GM23248 (cell line): ENCODE results near the gene SLC2A6. TPM values are rescaled to one million over a fixed set of nuclear protein-coding genes. Genes with fewer than 3 reads are reported as not detected.

Experiments
- DNase-seq: peaks from one replicate; pipeline ENCODE4 v3.0.0-alpha.2; 2015
- H2AFZ ChIP-seq: fragments of 200-600 bp; sonication (generic); 2 replicates; pipeline ENCODE4 v1.6.1; 2016; ENCODE audit warnings: antibody characterized with exemption
- H3F3A ChIP-seq: fragments of 200-600 bp; sonication (generic); 2 replicates; pipeline ENCODE4 v1.6.1; 2016; ENCODE audit warnings: mild to moderate bottlenecking, antibody characterized with exemption, mixed run types; ENCODE audit not compliant: insufficient read depth
- H3K27ac ChIP-seq: fragments of 200-600 bp; sonication (generic); 2 replicates; pipeline ENCODE4 v1.5.1; 2016; ENCODE audit warnings: mild to moderate bottlenecking
- H3K27me3 ChIP-seq: fragments of 200-600 bp; sonication (generic); replicated peaks from 2 replicates; pipeline ENCODE4 v1.6.1; 2016; ENCODE audit warnings: mild to moderate bottlenecking; ENCODE audit not compliant: insufficient read depth
- H3K36me3 ChIP-seq: fragments of 200-600 bp; sonication (generic); 2 replicates; pipeline ENCODE4 v1.6.1; 2016; ENCODE audit warnings: low read depth, mild to moderate bottlenecking
- H3K4me1 ChIP-seq: fragments of 200-600 bp; sonication (generic); 2 replicates; pipeline ENCODE4 v1.6.1; 2016; ENCODE audit warnings: mild to moderate bottlenecking; ENCODE audit not compliant: insufficient read depth
- H3K4me2 ChIP-seq: fragments of 200-600 bp; sonication (generic); one replicate; pipeline ENCODE4 v1.6.1; 2016; ENCODE audit warnings: mild to moderate bottlenecking; ENCODE audit not compliant: unreplicated experiment
- H3K4me3 ChIP-seq: fragments of 200-600 bp; sonication (generic); 2 replicates; pipeline ENCODE4 v1.5.1; 2016; ENCODE audit warnings: mild to moderate bottlenecking
- H3K79me2 ChIP-seq: fragments of 200-600 bp; sonication (generic); 2 replicates; pipeline ENCODE4 v1.6.1; 2016; ENCODE audit warnings: mild to moderate bottlenecking; ENCODE audit not compliant: insufficient read depth
- H3K9ac ChIP-seq: fragments of 200-600 bp; sonication (generic); 2 replicates; pipeline ENCODE4 v1.6.1; 2016; ENCODE audit warnings: mild to moderate bottlenecking
- H3K9me2 ChIP-seq: fragments of 200-600 bp; sonication (generic); 2 replicates; pipeline ENCODE4 v1.6.1; 2016; ENCODE audit warnings: mixed run types, mild to moderate bottlenecking, moderate library complexity; ENCODE audit not compliant: insufficient read depth
- H3K9me3 ChIP-seq: fragments of 200-600 bp; sonication (generic); one replicate; pipeline ENCODE4 v1.6.1; 2017; ENCODE audit warnings: low read depth
- H4K20me1 ChIP-seq: fragments of 200-600 bp; sonication (generic); 2 replicates; pipeline ENCODE4 v1.6.0; 2016; ENCODE audit not compliant: insufficient read depth
- EZH2 ChIP-seq: fragments of 200-600 bp; sonication (generic); IDR thresholded peaks from 2 replicates; pipeline ENCODE4 v1.6.1; 2018; ENCODE audit warnings: antibody characterized with exemption, mild to moderate bottlenecking; ENCODE audit not compliant: insufficient read depth, poor library complexity, severe bottlenecking
- EZH2phosphoT487 ChIP-seq: fragments of 200-600 bp; sonication (generic); IDR thresholded peaks from 2 replicates; pipeline ENCODE4 v1.6.1; 2018; ENCODE audit warnings: antibody characterized with exemption, moderate library complexity, mild to moderate bottlenecking, low read depth; ENCODE audit not compliant: insufficient read depth
- WGBS, 2 experiments: methylation state at CpG; one replicate each; pipeline ENCODE4 v1.1.6; 2015 to 2017; ENCODE audit warnings: low lambda C conversion rate in 2 of 2, low coverage in 1 of 2; ENCODE audit errors: missing lambda C conversion rate in 2 of 2; 5-methylcytosine and 5-hydroxymethylcytosine counted together
- in situ Hi-C: fragments of 300-500 bp; cut with MboI; formaldehyde crosslinking; loops from 2 replicates; pipeline ENCODE4 v1.15.0; 2020
- polyA plus RNA-seq: library from polyadenylated mRNA; unstranded; fragments of >200 nt; fragmentation: Nextera tagmentation; extraction: Ambion mirVana; gene quantifications from 2 replicates; pipeline ENCODE4 v1.2.1, GENCODE V29; 2016
- total RNA-seq: library from RNA; depleted of rRNA; stranded (reverse); fragments of >200 nt; shearing (Covaris generic); gene quantifications from 2 replicates; pipeline ENCODE4 v1.2.3, GENCODE V29; 2014

The SLC2A6 gene
- total and polyA plus RNA-seq, 2 experiments from 2014 or later = 6.8 to 12.0 TPM

- in situ Hi-C loops = loop anchor here (25.0 kb wide), 1 partner anchor 462 kb away; the partner anchor contains the start of gene GTF3C5
- H3K27me3 ChIP-seq = peaks cover 6% of the 10 kb centered on the region
- no peak for DNase-seq
These were observed 20.4 kb upstream of the SLC2A6 start for GRCh38 chr9:133499132-133499891.

GRCh38 chr9:133496861-133497842 lies 18.3 kb upstream of the SLC2A6 start:
- no peak overlapping the region for H2AFZ ChIP-seq
- no peak overlapping the region for H3K4me2 ChIP-seq
- H3K9me3 ChIP-seq = peaks cover 1% of the 10 kb centered on the region
- DNase-seq = no peak
- no peaks in the 10 kb centered on the region for H3K9me2 ChIP-seq
- in situ Hi-C loops = loop anchor here (25.0 kb wide), 1 partner anchor 460 kb away; the partner anchor contains the start of gene GTF3C5
- no peak overlapping the region for H3K27ac ChIP-seq
- H4K20me1 ChIP-seq = no peaks in the 10 kb centered on the region
- H3K4me3 ChIP-seq = no peak overlapping the region
- peaks cover 6% of the 10 kb centered on the region for H3K27me3 ChIP-seq
- no peak overlapping the region for H3K9ac ChIP-seq
- H3F3A ChIP-seq = no peaks in the 10 kb centered on the region
- no peaks in the 10 kb centered on the region for H3K79me2 ChIP-seq
- 54 to 55% methylated on average over 31 to 35 of the region's 35 CpGs for WGBS, 2 experiments
- no peaks in the 10 kb centered on the region for H3K4me1 ChIP-seq
- TF ChIP-seq EZH2 = no peak
- TF ChIP-seq EZH2phosphoT487 = no peak
- H3K36me3 ChIP-seq = no peaks in the 10 kb centered on the region

More at GRCh38 chr9:133499132-133499891, 20.4 kb upstream of the SLC2A6 start:
- H3K9ac ChIP-seq = no peak overlapping the region
- WGBS, 2 experiments = 69% methylated on average over 19 of the region's 19 CpGs
- H3K27ac ChIP-seq = no peak overlapping the region
- no peaks in the 10 kb centered on the region for H3K4me1 ChIP-seq
- H3K9me2 ChIP-seq = no peaks in the 10 kb centered on the region
- no peak overlapping the region for H2AFZ ChIP-seq
- H3K4me3 ChIP-seq = no peak overlapping the region
- H3K4me2 ChIP-seq = no peak overlapping the region
- TF ChIP-seq EZH2 (no peak), EZH2phosphoT487 (no peak)
- no peaks in the 10 kb centered on the region for H3K36me3 ChIP-seq
- H4K20me1 ChIP-seq = no peaks in the 10 kb centered on the region
- H3K9me3 ChIP-seq = peaks cover 4% of the 10 kb centered on the region
- no peaks in the 10 kb centered on the region for H3K79me2 ChIP-seq
- no peaks in the 10 kb centered on the region for H3F3A ChIP-seq

- Histone ChIP-seq H3K9me3 (no peaks in the 10 kb centered on the region), H3K27ac (no peak overlapping the region), H3K9ac (no peak overlapping the region), H4K20me1 (no peaks in the 10 kb centered on the region), H3K9me2 (no peaks in the 10 kb centered on the region), H2AFZ (no peak overlapping the region), H3K79me2 (no peaks in the 10 kb centered on the region), H3K4me3 (no peak overlapping the region), H3K4me1 (no peaks in the 10 kb centered on the region), H3K36me3 (no peaks in the 10 kb centered on the region), H3K27me3 (peaks cover 8% of the 10 kb centered on the region), H3F3A (no peaks in the 10 kb centered on the region), H3K4me2 (no peak overlapping the region)
- in situ Hi-C loops = loop anchor here (25.0 kb wide), 1 partner anchor 458 kb away; the partner anchor contains the start of gene GTF3C5
- WGBS, 2 experiments = 77 to 82% methylated on average over 19 to 24 of the region's 24 CpGs
- no peak for TF ChIP-seq EZH2
- TF ChIP-seq EZH2phosphoT487 = no peak
- no peak for DNase-seq
These were observed 16.7 kb upstream of the SLC2A6 start for GRCh38 chr9:133495327-133496293.
